Nephron progenitor cell (in vitro differentiated cells): Measurements from ENCODE around the gene NLN.

Experiments used
- DNase-seq: peaks from one replicate; pipeline ENCODE4 v3.0.0; 2021
- H3K27ac Mint-ChIP-seq: 2 replicates; pipeline ENCODE4 v1.8.0; 2021; ENCODE audit warnings: mild to moderate bottlenecking, moderate library complexity, mixed read lengths
- H3K27me3 Mint-ChIP-seq: 2 replicates; pipeline ENCODE4 v1.8.0; 2021; ENCODE audit warnings: mild to moderate bottlenecking, low read depth, mixed read lengths; ENCODE audit not compliant: poor library complexity
- H3K36me3 Mint-ChIP-seq: 2 replicates; pipeline ENCODE4 v1.8.0; 2021; ENCODE audit warnings: low read depth, mixed read lengths
- H3K4me1 Mint-ChIP-seq: 2 replicates; pipeline ENCODE4 v1.8.0; 2021; ENCODE audit warnings: mixed read lengths
- H3K4me3 Mint-ChIP-seq: 2 replicates; pipeline ENCODE4 v1.8.0; 2021; ENCODE audit warnings: mild to moderate bottlenecking, moderate library complexity, mixed read lengths
- H3K9me3 Mint-ChIP-seq: 2 replicates; pipeline ENCODE4 v1.8.0; 2021; ENCODE audit warnings: mild to moderate bottlenecking, moderate library complexity, mixed read lengths
- CTCF ChIP-seq: fragments of 200-600 bp; sonication (generic); IDR thresholded peaks from 2 replicates; pipeline ENCODE4 v1.5.0; 2021; ENCODE audit warnings: antibody characterized with exemption

Gene NLN

GRCh38 chr5:65854925-65855324, 132.9 kb downstream of the NLN start:
- Mint-ChIP-seq H3K27ac (peak overlapping the region; percentile 72), H3K4me3 (no peak overlapping the region), H3K9me3 (peaks cover 19% of the 10 kb centered on the region), H3K36me3 (peaks cover 5% of the 10 kb centered on the region), H3K4me1 (peaks cover 10% of the 10 kb centered on the region), H3K27me3 (peaks cover 8% of the 10 kb centered on the region)
- no peak for TF ChIP-seq CTCF
- DNase-seq = no peak

GRCh38 chr5:65855766-65856315, 133.8 kb downstream of the NLN start:
- H3K9me3 Mint-ChIP-seq = peaks cover 12% of the 10 kb centered on the region
- peaks cover 5% of the 10 kb centered on the region for H3K36me3 Mint-ChIP-seq
- no peak overlapping the region for H3K4me3 Mint-ChIP-seq
- H3K4me1 Mint-ChIP-seq = peaks cover 10% of the 10 kb centered on the region
- no peak for DNase-seq
- H3K27me3 Mint-ChIP-seq = peaks cover 8% of the 10 kb centered on the region
- no peak overlapping the region for H3K27ac Mint-ChIP-seq
- no peak for TF ChIP-seq CTCF

GRCh38 chr5:65856520-65856919, 134.5 kb downstream of the NLN start:
- TF ChIP-seq CTCF = no peak
- no peak overlapping the region for H3K4me3 Mint-ChIP-seq
- H3K4me1 Mint-ChIP-seq = peaks cover 9% of the 10 kb centered on the region
- peaks cover 2% of the 10 kb centered on the region for H3K36me3 Mint-ChIP-seq
- H3K9me3 Mint-ChIP-seq = peaks cover 7% of the 10 kb centered on the region
- DNase-seq = no peak
- no peak overlapping the region for H3K27ac Mint-ChIP-seq
- peaks cover 8% of the 10 kb centered on the region for H3K27me3 Mint-ChIP-seq

GRCh38 chr5:65858316-65858715, 136.3 kb downstream of the NLN start:
- no peaks in the 10 kb centered on the region for H3K36me3 Mint-ChIP-seq
- H3K4me1 Mint-ChIP-seq = no peaks in the 10 kb centered on the region
- H3K27ac Mint-ChIP-seq = no peak overlapping the region
- H3K4me3 Mint-ChIP-seq = no peak overlapping the region
- peaks cover 8% of the 10 kb centered on the region for H3K27me3 Mint-ChIP-seq
- DNase-seq = no peak
- no peak for TF ChIP-seq CTCF
- H3K9me3 Mint-ChIP-seq = no peaks in the 10 kb centered on the region

- DNase-seq = no peak
- Mint-ChIP-seq H3K27me3 (no peaks in the 10 kb centered on the region), H3K36me3 (no peaks in the 10 kb centered on the region), H3K4me1 (no peaks in the 10 kb centered on the region), H3K9me3 (peaks cover 9% of the 10 kb centered on the region), H3K27ac (no peak overlapping the region), H3K4me3 (no peak overlapping the region)
- no peak for TF ChIP-seq CTCF
These were observed 139.8 kb downstream of the NLN start for GRCh38 chr5:65861830-65862241.

- no peak for TF ChIP-seq CTCF
- H3K27ac Mint-ChIP-seq = peak overlapping the region; percentile 1
These were observed 140.4 kb downstream of the NLN start for GRCh38 chr5:65862384-65862783.

More at GRCh38 chr5:65862384-65862783, 140.4 kb downstream of the NLN start:
- Mint-ChIP-seq H3K36me3 (no peaks in the 10 kb centered on the region), H3K9me3 (peaks cover 9% of the 10 kb centered on the region), H3K4me1 (no peaks in the 10 kb centered on the region), H3K27me3 (no peaks in the 10 kb centered on the region), H3K4me3 (no peak overlapping the region)
- no peak for DNase-seq
